HG03432 (cell line): Measurements from ENCODE around the gene METTL22.

Experiments
- ATAC-seq: cut with Tn5 transposase; IDR thresholded peaks from one replicate; pipeline ENCODE4 v1.9.1; 2021; ENCODE audit warnings: mild to moderate bottlenecking, moderate library complexity; ENCODE audit not compliant: unreplicated experiment

METTL22 gene

GRCh38 chr16:8591451-8591850 lies 30.0 kb upstream of the METTL22 start:
- ATAC-seq, result no peak

GRCh38 chr16:8594149-8594666 lies 27.3 kb upstream of the METTL22 start:
- ATAC-seq, result no peak

- no peak for ATAC-seq
These were observed 25.7 kb upstream of the METTL22 start for GRCh38 chr16:8595783-8596182.

GRCh38 chr16:8596581-8596980 lies 24.9 kb upstream of the METTL22 start:
- ATAC-seq, result no peak

GRCh38 chr16:8600144-8600775 lies 21.2 kb upstream of the METTL22 start:
- ATAC-seq, result no peak

- no peak for ATAC-seq
These were observed 15.9 kb upstream of the METTL22 start for GRCh38 chr16:8605554-8605953.

GRCh38 chr16:8607214-8607613 lies 14.3 kb upstream of the METTL22 start:
- ATAC-seq, result no peak

GRCh38 chr16:8611122-8611521 lies 10.4 kb upstream of the METTL22 start:
- ATAC-seq, result no peak

GRCh38 chr16:8611886-8612600 lies 9.5 kb upstream of the METTL22 start:
- no peak for ATAC-seq

- no peak for ATAC-seq
These were observed 7.0 kb upstream of the METTL22 start for GRCh38 chr16:8614435-8615029.

- no peak for ATAC-seq
These were observed 1.7 kb upstream of the METTL22 start for GRCh38 chr16:8619671-8620370.

GRCh38 chr16:8620535-8620934 lies 963 bp upstream of the METTL22 start:
- no peak for ATAC-seq

- no peak for ATAC-seq
These were observed 301 bp upstream of the METTL22 start for GRCh38 chr16:8621222-8621571.

GRCh38 chr16:8622315-8622656 lies 788 bp downstream of the METTL22 start:
- peak; percentile 3 for ATAC-seq

- no peak for ATAC-seq
These were observed 2.1 kb downstream of the METTL22 start for GRCh38 chr16:8623634-8624033.

- no peak for ATAC-seq
These were observed 4.1 kb downstream of the METTL22 start for GRCh38 chr16:8625491-8626087.

GRCh38 chr16:8626946-8627345 lies 5.4 kb downstream of the METTL22 start:
- no peak for ATAC-seq

- ATAC-seq, result no peak
These were observed 6.0 kb downstream of the METTL22 start for GRCh38 chr16:8627456-8627855.

GRCh38 chr16:8628981-8629725 lies 7.7 kb downstream of the METTL22 start:
- ATAC-seq, result no peak

GRCh38 chr16:8630255-8630953 lies 8.9 kb downstream of the METTL22 start:
- ATAC-seq, result no peak
